Measurements from ENCODE around the gene PLEKHG5.

GRCh38 chr1:6466023-6466422 is 25.4 kb downstream of the PLEKHG5 start, which contains the start of gene TNFRSF25:
- TF ChIP-seq CTCF (conservative IDR thresholded peaks at IDR 0.05; ENCODE audit: low read depth, low read length): no peak
- TF ChIP-seq EZH2 (IDR thresholded peaks at IDR 0.05; ENCODE audit: low read length, unreplicated experiment): no peak
- no peak for TF ChIP-seq EZH2phosphoT487 (IDR thresholded peaks at IDR 0.05; ENCODE audit: borderline replicate concordance, low read length)

All from PC-3 (cell line).